Right hindlimb (tissue), 1 donor: Measurements from ENCODE around the gene LRRC3.
"Not testable (repeated sequence)": the region's sequence is repeated elsewhere in the genome, so short reads cannot be mapped to it uniquely, and the experiment has no call there.

Source experiments
- DNase-seq: peaks from one replicate; pipeline ENCODE4 v3.0.0-alpha.2; 2018

The LRRC3 gene

DNA sequence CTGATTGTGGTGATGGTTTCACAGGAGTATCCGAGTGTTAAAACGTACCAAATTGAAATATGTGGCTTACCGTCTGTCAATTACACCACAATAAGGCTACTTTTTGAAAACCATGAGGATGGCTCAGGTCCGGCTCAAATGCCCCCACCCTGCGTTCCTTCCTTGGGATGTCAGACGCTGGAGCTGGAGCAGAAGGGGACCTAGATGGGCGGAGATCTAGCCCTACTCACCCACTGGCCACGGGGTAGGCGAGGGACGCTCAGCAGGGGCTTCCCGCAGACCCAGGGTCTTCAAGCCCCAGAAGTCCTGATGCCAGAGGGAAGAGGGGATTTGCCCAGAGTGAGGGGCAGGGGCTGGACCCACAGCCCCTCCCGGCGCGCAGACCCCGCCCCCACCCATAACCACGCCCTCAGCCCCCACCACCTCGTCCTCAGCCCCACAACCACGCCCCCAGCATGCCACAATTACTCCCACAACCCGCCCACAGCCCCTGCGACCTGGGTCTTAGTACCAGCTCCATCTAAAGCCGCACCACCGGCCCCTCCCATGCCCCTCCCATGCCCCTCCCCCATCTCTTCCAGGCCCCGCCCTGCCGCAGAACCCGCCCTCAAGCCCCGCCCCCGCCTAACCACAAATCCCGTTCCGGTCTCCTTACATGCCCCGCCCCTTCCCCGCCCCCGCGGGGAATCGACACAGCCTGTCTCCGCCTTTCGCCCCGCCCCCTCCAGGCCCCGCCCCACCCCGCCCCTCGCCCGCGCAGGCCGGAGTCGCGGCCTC is at the start of gene LRRC3:
Gene LRRC3, plus strand, starts transcription at position 764 of the 777 bp plus-strand sequence. CDS start 1,135 bp downstream, outside the sequence.
- peak; percentile 86 for DNase-seq

DNA sequence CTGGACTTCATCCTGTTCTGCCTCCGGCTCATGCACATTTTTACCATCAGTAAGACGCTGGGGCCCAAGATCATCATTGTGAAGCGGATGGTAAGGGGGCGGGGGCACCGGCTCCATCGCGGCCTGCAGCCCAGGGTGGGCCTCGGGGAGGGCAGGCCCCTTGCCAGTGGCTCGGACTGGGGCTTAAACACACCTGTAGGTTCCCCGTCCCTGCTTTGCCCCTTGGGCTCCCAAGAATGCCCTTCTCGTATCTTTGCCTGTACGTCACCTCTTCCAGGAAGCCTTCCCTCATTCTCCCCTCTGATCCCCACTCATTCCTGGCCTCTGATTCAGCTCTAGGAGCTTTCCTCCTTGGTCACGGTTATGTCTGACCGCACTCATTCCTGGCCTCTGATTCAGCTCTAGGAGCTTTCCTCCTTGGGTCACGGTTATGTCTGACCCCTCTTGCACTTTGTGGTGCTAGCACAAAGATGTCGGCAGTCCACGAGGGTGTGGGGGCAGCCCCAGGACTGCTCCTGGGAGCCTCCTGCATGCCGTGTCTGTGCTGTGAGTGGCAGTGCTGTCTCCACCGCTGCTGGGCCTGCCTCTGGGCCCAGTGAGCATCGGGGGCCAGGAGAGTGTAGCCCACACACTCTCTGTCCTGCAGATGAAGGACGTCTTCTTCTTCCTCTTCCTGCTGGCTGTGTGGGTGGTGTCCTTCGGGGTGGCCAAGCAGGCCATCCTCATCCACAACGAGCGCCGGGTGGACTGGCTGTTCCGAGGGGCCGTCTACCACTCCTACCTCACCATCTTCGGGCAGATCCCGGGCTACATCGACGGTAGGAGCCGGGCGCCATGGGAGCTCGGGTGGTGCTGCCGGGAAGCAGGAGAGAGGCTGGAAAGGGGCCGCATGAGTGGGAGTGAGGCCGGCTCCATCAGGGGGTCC is 49.1 kb upstream of the LRRC3 start:
- DNase-seq = no peak

- no peak for DNase-seq
Measured at GRCh38 chr21:44406953-44407352, 48.4 kb upstream of the LRRC3 start.

- DNase-seq = no peak
Measured at GRCh38 chr21:44407493-44407892, 47.8 kb upstream of the LRRC3 start.

DNA sequence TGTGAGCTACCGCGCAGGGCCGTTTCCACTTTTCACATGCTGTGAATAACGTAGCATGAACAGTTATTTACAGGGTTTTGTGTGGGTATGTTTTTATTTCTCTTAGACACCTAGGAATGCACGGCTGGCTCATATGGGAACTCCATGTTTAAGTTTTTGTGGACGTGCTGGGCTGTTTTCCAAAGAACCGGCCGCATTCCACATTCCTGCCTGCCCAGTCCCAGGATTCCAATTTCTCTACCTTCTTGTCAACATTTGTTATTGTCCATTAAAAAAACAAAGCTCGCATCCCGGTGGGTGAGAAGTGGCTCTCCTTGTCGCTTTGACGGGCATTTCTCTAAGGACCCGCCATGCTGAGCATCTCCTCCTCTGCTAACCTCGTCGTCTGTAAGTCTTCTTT is 47.1 kb upstream of the LRRC3 start:
- no peak for DNase-seq

DNA sequence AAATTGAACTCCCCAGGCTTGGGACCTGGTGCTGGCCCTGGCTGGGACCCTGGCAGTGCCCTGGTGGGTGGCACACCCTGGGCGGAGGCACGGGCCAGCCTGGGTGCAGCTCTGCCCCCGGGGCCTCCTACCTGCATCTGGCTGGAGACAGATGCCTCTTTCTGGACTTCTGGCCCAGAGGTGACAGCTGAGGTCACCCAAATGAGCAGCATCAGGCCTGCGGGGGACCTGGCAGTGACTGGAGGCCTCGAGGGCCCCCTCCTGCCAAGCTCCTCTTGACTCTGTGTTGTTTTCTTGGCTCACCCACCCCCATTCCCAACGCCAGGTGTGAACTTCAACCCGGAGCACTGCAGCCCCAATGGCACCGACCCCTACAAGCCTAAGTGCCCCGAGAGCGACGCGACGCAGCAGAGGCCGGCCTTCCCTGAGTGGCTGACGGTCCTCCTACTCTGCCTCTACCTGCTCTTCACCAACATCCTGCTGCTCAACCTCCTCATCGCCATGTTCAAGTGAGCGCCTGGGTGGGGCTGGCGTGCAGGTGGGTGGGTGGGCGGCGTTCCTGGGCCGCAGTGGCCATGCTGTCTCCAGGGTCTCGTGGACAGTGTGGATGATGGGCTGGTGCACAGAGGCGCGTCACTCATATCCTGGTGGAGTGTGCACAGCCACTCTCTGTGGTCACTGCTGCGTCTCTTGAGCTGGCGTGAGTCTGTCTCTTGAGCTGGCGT is 41.6 kb upstream of the LRRC3 start:
- DNase-seq = no peak

- peak; percentile 70 for DNase-seq
Measured at GRCh38 chr21:44414291-44415072, 40.8 kb upstream of the LRRC3 start.

- no peak for DNase-seq
Measured at GRCh38 chr21:44415073-44416025, 40.0 kb upstream of the LRRC3 start.

- no peak for DNase-seq
Measured at GRCh38 chr21:44416193-44416592, 39.1 kb upstream of the LRRC3 start.

- not testable (repeated sequence) for DNase-seq
Measured at GRCh38 chr21:44417621-44418107, 37.6 kb upstream of the LRRC3 start.

DNA sequence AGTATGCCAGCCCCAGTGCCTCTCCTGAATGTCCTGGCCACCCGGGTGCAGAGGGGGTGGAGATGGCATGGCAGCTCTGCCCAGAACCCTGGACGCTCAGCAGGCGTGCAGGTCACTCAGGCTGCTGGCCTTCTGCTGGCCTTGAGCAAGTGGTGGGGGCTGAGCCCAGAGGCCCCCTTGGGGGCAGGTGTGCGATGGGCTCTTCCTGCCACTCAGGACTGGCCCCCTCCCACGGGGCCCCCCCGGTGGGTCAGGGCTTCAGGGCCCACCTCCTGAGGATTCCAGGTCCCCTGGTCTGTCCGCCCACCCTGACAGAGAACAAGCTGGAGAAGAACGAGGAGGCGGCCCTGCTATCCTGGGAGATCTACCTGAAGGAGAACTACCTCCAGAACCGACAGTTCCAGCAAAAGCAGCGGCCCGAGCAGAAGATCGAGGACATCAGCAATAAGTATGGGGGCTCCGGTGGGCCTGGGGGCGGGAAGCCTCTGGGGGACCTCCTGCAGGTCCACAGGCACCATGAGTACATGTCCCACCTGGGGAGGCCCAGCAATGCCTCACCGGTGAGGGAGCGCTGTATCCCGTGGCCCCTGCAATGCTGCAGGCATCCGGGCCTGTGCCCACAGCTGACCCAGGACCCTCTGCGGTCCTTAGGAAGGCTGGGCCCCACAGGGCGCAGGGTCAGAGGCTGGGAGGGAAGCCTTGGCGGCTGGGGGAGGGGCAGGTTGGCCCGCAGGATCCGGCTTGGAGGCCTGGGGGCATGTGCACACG is 37.0 kb upstream of the LRRC3 start:
- DNase-seq = no peak

DNA sequence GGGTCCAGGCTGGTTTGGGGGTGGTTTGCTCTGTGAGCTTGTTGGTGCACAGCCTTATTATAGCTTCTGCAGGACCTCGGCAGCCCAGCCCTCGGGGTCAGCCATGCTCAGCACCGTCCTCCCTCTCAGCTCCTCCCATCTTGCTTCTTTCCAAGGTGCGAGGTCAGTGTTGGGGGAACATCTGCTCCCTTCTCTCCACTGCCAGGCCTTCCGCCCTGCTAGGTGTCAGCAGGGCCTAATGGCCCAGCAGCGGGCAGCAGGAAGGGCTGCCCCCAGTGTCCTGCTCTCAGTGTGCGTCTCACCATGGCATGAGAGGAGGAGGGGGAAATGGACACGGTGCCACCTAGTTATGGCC is 36.5 kb upstream of the LRRC3 start:
- DNase-seq = no peak

DNA sequence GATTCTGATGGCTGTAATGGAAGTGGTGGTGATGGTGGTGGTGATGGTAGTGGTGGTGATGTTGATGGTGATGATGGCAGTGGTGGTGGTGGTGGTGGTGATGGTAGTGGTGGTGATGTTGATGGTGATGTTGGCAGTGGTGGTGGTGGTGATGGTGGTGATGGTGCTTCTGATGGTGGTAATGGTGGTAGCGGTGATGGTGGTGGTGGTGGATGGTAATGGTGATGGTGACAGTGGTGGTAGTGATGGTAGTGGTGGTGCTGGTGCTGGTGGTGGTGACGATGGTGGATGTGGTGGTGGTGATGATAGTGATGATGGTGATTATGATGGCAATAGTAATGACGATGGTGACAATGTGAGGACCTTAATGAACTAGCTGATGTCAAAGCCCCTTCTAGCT is 35.6 kb upstream of the LRRC3 start:
- DNase-seq = no peak

DNA sequence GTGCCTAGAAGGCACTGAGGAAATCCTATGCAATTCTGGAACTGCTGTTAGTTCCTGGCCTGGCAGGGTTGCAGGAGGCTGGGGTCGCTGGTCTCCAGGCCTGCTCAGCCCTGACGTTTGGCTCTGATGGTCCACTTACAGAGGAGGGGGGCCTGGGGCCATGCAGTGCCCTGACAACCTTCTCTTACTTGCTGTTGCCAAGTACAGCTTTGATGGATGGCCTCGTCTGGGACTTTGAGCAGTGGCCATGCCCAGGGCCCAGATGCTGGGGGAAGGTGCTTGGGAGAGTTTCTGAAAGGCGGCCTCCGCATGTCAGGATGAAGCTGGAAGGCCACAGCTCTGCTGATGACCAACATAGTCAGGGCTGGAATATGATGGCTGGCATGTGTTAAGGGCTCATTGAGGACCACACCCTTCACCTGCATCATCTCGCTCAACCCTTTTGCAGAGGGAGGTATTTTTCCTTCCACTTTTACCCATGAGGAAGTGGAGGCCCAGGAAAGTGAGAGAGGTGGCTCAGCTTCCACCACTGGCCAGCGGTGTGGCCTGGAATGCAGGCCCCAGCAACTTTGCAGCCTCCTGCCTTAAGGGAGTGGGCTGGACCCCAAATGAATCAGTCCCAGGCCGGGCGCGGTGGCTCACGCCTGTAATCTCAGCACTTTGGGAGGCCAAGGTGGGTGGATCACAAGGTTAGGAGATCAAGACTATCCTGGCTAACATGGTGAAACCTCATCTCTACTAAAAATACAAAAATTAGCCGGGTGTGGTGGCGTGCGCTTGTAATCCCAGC is 34.7 kb upstream of the LRRC3 start:
- DNase-seq = peak; percentile 1

DNA sequence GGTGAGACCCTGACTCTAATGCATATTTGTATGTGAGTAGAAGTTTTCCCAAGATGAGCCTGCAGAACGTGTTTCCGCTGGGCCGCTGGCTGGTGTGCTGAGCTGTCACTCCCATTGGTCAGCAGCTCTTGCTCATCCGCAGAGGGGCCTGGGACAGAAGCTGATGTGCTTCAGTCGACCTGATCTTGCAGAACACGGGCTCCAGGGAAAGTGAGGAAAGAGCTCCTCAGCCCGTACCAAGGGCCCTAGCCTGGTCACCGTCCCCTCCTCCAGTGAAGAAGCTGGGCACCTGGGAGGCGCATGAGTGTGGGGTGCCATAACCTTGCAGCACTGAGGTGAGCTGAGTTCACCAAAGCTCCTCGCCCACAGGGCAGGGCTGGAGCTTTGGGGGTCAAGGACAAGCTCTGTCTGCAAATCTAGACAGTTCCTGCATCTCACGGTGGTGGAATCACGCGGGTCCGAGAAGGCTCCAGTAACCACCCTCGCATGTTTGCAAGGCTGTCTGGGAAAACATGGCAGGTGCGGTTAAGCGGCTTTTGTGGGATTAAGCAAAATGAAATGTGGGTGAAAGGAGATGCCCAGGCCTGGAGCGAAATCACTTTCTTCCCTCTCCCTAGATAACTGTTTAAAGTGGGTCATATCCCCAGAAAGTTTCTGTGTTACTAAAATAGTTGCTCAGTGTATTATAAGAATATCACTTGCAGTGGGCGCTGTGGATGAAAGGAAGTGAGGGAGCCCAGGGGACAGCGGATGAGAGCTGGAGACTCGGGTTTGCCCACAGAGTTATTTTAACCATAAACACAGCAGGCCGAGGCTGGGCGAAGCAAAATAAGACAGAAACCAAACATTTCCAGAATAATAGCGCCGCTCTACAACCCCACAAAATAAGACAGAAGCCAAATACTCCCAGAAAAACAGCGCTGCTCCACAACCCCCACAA is 33.1 kb upstream of the LRRC3 start:
- DNase-seq = peak; percentile 24

DNA sequence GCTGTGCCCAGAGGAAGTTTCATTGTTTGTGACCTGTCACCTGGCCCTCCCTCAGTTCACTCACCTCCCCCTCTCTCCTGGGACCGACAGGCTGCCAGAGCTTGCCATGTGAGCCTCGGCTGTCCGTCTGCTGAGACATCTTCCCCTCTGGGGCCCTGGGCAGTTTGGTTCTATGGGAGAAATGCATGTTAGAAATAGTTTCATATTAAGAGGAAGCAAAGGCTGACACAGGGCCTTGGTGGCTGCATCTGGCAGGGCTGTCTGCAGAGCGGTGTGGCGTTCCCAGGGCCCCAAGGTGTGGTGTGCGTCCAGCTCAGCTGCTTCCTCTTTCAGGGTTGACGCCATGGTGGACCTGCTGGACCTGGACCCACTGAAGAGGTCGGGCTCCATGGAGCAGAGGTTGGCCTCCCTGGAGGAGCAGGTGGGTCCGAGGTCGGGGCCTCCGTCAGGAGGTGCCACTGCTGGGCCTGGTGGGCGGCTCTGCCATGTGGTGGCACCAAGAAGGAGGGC is 31.9 kb upstream of the LRRC3 start:
- DNase-seq = peak; percentile 13

DNA sequence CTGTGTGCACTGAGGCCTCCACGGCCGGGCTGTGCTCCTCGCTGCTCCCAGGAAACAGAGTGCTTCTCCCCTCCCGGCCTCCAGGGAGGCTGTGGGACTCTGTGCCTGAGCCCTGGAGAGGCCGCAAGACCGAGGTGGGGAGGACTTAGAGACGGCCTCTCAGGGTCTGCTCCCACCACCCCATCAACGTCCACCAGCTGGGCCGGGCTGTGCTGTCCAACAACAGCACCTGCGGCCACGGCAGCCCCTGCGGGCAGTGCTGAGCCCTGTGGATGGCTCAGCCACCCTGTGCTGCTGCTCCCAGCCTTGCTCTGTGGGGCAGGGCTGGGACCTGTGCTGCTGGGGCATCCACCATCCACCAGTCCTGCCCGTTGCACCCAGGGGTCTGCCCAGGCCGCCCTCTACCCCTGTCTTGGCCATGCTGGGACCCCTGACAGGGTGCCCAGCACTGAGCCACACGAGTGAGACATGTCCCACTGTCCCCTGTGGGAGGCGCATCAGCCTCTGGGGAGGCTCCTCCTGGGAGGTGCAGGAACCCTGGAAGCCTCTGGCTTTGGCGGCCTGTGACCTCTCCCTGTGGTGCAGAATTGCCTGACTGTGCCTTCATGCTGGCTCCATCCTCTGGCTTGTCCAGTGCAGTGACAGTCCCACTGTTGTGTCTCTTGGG is 31.2 kb upstream of the LRRC3 start:
- peak; percentile 15 for DNase-seq
